ENCODE data around the gene ARSH.

DNA sequence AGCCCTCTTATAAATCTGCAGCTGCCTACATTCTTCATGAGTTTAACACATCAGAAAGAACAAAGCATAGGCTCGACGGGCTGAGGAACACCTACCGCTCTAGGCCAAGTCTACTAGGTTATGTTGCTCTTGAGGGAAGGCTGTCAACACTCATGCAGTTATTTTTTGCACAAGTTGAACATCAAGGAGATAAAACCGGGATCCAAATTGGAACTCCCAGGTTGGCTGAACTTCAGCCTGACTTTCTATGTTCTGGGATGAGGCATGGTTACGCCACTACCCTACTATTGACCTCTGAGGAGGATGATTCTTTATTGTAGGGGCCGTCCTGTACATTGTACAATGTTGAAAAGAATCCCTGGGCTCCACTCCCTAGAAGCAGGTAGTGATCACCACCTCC is 37.3 kb upstream of the ARSH start:
- TF ChIP-seq, protein P1, sequence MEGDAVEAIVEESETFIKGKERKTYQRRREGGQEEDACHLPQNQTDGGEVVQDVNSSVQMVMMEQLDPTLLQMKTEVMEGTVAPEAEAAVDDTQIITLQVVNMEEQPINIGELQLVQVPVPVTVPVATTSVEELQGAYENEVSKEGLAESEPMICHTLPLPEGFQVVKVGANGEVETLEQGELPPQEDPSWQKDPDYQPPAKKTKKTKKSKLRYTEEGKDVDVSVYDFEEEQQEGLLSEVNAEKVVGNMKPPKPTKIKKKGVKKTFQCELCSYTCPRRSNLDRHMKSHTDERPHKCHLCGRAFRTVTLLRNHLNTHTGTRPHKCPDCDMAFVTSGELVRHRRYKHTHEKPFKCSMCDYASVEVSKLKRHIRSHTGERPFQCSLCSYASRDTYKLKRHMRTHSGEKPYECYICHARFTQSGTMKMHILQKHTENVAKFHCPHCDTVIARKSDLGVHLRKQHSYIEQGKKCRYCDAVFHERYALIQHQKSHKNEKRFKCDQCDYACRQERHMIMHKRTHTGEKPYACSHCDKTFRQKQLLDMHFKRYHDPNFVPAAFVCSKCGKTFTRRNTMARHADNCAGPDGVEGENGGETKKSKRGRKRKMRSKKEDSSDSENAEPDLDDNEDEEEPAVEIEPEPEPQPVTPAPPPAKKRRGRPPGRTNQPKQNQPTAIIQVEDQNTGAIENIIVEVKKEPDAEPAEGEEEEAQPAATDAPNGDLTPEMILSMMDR (IDR thresholded peaks at IDR 0.05) = no peak
- no peak for TF ChIP-seq POLR2A (IDR thresholded peaks at IDR 0.05)
- no peak for TF ChIP-seq EP300 (IDR thresholded peaks at IDR 0.05)
- TF ChIP-seq POLR2AphosphoS5 (IDR thresholded peaks at IDR 0.05) = no peak

Data from stomach (tissue), 4 donors.